Activated CD4-positive, CD25-positive, alpha-beta regulatory T cell (primary cell): ENCODE data around the gene OR6C65.
"Not testable (repeated sequence)": the region's sequence is repeated elsewhere in the genome, so short reads cannot be mapped to it uniquely, and the experiment has no call there.

Experiments used
- DNase-seq, 4 experiments: peaks; one replicate each; lab custom pipeline; 2025; lab: John Stamatoyannopoulos, UW

The OR6C65 gene

DNA sequence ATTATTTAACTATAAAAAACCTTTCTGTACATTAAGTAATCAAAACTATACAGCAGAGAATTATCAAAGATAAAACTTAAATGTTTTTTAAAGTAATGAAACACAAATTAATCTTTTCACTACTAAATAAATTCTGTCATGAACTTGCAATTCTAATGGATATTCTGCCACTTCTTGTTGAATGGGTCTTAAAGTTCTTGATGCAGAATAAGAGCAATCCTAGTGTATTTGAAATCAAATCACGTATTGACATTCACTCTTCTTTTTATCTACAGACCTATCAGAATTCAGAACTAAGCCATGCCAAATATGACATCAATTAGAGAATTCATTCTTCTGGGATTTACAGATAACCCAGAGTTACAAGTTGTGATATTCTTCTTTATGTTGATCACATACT, at the start of gene OR6C65:
OR6C65 (plus strand) TSS at position 301 of the 400 bp plus-strand sequence; CDS start at position 301, 0 bp downstream.
- DNase-seq = no peak

DNA sequence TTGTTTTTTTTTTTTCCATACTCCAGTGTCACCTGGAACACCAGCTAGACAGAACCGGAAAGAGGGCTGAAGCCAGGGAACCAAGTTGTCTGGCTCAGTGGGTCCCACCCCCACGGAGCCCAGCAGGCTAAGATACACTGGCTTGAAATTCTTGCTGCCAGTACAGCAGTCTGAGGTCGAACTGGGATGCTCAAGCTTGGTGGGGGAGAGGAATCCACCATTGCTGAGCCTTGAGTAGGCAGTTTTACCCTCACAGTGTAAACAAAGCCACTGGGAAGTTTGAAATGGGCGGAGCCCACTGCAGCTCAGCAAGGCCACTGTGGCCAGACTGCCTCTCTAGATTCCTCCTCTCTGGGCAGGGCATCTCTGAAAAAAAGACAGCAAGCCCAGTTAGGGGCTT, 45.0 kb upstream of the OR6C65 start:
- DNase-seq = not testable (repeated sequence)

DNA sequence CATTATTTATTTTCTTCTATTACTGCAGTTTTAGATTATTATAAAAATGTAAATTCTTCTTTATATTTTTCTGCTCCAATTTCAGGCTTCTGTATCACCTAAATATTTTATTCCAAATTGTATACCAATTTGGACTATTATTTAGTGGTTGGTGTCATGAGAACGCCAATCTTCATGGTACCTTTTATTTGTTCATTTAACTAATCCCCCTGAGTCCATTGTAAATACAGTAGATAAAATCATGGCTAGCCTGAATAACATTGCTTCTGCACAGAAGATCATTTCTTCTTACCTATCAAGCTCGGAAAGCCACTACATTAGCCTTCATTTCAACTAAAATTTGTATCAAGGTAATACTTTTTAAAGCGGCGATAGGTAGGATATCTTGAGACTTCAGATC, 37.7 kb upstream of the OR6C65 start, which contains the start of gene OR6C75:
OR6C75 (plus strand) TSS at position 301 of the 400 bp plus-strand sequence. CDS start 2,136 bp downstream, outside the sequence.
- DNase-seq = no peak

DNA sequence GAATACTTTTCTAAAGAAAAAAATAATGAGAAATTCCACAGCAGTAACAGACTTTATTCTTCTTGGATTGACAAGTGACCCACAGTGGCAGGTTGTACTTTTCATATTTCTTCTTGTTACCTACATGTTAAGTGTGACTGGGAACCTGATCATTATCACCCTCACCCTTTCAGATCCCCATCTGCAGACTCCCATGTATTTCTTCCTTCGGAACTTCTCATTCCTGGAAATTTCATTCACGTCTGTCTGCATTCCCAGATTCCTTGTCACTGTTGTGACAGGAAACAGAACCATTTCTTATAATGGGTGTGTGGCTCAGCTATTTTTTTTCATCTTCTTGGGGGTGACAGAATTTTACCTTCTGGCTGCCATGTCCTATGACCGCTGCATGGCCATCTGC, 35.2 kb upstream of the OR6C65 start:
- no peak for DNase-seq

DNA sequence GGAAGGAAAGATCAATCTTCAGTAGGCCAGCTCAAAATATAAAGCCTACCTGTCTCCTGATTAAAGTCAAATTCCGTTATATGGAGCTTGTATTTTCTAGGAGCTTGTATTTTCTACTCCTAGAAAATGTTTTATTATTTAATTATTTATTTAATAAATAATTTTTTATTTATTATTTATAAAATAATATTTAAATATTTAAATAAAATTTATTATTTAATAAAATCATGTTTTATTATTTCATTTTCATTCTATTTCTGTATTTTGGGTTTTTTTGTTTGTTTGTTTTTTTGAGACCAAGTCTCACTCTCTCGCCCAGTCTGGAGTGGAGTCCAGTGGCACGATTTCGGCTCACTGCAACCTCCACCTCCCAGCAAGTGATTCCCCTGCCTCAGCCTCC, 27.8 kb upstream of the OR6C65 start:
- DNase-seq = no peak

DNA sequence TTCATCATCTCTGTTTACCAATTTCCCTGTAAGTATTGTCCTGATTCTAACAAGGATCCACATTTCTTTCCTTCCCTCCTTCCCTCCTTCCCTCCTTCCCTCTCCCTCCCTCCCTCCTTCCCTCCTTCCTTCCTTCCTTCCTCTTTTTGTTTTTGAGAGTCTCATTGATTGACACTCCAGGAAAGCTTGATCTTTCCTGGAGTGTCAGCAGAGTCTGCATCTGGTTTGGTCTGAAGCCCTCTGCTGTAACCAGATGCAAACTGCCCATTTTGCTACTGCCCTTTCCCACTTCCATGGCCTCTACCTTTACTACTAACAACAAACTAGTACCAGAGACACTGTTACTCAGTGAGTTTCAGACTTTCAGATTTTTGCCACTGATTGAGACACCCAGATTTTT, 14.4 kb upstream of the OR6C65 start:
- DNase-seq = no peak

DNA sequence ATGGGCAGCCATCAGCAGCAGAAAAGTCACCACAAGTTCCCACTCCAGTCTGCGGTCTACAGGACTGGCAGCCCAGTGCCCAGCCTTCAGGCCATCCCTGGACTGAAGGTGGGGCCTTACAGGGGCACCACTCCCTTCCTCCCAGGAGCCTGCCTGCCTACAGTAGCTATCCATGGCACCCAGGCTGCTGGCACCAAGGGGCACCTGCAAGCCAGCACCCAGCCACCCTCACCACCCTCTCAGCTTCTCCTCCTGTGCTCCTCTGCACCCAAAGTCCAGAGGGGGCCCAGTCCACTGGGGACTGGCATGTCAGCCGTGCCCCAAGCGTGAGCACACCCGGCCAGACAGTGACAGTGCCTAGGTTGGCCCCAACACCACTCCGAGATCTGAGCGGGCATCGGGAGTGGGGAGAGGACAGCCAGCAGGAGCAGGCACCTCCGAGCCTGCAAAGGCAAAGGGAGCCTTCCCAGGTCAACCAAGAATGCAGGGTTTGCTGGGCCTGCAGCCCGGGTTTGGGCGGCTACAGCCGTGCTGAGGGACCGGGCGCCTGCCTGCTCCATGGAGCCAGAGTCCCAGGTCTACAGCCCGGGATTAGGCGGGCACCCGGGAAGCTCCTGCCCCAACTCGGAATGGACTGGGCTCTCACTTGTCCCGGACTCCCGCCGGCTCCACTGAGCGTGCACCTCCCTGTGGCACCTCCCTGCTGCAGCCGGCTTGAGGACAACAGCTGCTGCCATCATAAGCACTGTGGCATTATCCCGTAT, 8.1 kb upstream of the OR6C65 start:
- DNase-seq = no peak

DNA sequence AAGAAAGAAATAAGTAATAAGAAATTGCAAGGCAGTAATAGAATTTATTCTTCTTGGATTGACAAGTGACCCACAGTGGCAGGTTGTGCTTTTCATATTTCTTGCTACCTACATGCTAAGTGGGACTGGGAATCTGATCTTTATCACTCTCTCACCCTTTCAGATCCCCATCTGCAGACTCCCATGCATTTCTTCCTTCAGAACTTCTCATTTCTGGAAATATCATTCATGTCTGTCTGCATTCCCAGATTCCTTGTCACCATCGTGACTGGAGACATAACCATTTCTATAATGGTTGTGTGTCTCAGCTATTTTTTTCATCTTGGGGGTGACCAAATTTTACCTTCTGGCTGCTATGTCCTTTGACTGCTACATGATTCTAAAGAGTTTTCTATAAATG, 4.0 kb upstream of the OR6C65 start:
- no peak for DNase-seq

DNA sequence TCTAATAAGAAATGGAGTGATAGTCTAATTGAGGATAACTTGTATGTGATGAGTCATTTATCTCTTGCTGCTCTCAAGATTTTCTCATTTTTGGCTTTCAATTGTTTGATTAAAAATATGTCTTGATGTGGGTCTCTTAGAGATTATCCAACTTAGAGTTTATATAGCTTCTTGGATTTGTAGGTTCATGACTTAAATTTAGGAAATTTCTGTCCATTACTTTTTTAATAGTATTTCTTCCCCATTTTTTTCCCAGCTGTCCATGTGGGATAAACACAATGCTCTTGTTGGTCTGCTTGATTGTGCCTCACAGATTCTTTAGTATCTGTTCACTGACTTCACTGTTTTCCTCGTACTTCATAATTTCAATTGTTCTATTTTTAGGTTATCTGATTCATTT, 7.5 kb downstream of the OR6C65 start:
- DNase-seq = no peak

DNA sequence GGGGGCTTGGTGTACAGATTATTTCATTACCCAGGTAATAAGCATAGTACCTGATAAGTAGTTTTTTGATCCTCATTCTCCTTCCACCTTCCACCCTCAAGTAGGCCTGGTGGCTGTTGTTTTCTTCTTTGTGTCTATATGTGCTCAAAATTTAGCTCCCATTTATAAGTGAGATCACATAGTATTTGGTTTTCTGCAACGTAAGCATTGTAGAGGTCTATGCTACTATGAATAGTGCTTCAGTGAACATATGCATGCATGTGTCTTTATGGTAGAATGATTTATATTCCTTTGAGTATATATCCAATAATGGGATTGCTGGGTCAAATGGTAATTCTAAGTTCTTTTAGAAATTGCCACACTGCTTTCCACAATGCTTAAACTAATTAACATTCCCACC, 8.8 kb downstream of the OR6C65 start:
- not testable (repeated sequence) for DNase-seq

DNA sequence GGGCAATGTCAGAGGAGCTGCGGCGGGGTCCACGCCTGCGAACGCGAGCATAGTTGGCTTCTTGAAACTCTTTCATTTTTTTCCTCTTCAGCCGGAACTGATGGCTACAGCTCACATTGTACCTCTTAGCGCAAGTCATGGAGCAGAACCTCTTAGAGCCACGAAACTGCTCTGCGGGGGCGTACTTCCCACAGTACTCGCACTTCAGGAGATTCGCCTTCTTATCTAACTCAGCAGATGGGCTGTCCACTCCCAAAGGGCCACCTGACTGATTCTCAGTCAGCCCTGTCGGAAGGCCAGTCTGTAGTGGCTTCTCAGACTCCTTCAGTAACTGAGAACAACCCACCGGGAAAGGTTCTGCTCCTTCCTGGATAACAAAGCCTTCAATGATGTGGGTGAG, 11.8 kb downstream of the OR6C65 start:
- DNase-seq = not testable (repeated sequence)

DNA sequence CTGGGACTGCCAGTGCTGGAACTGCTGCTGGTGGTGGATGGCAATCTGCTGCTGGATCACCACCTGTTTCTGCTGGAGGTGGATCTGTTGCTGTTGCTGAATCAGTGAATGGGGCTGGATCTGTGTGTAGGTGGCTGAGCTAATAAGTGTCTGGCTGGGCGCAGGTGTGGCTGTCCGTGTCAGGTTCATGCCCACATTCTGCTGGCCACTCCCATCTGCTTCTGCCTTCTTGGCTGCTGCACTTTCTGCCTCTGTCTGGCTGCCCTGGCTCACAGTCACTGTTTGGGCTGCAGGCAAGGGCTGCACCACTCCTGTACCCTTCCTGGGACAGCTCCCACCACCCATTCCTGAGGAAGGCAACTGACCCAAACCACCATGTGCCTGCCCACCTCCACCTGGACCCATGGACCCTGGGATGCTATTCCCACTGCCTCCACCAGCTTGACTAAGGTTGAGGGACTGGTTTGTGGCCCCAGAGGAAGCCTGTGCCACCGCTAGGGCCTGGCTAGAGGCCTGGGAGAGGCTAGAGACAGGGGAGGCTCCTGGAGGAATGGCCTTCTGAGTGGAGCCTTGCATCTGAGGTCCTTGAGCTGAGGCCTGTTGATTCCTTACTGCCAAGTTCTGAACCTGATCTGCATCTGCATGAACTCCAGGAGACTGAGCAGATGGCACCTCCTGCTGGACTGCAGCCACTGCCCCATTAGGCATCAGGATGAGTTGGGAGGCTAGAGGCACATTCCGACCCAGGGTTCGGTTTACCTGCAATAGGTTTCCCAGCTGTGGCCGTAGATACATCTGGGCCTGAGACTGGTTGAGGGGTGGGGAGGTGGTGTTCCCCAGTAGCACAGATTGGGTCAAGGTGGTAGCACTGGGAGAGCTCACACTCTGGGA, 13.4 kb downstream of the OR6C65 start:
- not testable (repeated sequence) for DNase-seq

DNA sequence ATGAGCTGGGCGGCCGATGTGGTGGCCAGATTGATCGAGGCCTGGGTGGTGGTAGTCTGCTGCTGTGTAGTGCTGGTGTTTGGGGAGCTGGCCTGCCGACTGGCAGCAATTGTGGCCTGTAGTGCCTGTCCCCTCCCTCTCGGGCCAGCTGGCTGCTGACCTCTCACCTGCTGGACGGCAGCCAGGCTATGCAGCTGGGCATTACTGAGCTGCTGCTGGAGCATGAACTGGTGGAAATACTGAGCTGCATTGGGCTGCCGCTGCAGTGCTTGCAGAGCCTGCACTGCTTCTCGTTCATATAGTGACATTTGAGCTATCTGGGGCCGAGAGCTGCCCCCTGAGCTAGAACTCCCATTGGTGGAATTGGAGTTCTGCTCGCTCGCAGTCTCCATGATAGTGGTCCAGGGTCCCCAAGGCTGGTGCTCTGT, 14.1 kb downstream of the OR6C65 start:
- DNase-seq = not testable (repeated sequence)

DNA sequence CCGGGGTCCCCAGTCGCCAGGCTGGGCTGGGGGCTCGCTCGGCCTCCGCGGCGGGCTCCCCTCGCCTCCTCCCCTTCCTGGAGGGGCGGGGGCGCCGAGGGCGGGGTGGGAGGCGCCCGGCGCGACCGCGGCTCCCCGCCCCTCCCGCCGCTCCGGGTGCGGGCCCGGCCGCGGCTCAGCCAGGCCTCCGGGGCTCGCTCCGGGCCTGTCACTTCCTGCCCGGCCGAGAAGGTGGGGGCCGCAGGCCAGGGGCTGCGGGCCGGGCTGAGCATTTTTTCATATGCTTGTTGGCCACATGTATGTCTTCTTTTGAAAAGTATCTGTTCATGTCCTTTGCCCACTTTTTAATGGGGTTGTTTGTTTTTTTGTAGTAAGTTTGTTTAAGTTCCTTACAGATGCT, 14.6 kb downstream of the OR6C65 start:
- not testable (repeated sequence) for DNase-seq

DNA sequence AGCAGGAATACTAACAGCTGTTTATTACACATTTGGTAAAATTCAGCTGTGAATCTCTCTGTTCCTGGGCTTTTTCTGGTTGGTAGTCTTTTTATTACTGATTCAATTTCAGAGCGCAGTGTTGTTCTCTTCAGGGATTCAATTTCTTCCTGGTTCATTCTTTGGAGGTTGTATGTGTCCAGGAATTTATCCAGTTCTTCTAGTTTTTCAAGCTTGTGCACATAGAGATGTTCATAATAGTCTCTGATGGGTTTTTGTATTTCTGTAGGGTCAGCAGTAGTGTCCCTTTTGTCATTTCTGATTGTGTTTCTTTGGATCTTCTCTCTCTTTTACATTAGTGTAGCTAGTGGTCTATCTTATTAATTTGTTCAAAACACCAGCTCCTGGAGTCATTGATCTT, 16.6 kb downstream of the OR6C65 start:
- no peak for DNase-seq

DNA sequence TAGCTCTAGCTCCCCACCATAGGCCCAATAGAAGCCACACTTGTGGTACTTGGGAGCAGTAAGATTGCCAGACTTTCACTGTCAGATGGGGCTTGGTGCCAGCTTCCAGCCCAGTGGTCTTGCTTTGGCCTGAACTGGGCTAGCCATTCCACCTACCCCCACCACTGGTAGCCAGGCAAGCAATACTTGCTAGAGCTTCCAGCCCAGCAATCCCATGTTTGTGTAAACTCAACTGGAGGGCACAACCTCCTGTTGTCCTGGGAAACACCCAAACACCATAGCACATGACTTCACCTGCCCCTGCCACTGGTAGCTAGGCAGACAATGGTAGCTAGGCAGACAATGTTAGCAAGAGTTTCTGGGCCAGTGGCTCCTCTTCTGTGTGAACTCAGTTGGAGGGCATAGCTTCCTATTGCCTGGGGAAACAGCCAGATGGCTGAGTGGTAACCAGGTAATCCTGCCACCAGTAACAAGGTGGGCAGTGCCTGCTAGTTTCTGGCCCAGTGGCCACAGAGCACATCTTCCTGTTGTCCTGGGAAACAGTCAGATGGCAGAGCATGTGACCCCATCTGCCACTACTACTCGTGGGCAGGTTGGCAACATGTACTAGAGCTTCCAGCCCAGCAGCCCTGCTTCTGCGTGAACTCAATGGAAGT, 20.1 kb downstream of the OR6C65 start:
- DNase-seq = no peak

DNA sequence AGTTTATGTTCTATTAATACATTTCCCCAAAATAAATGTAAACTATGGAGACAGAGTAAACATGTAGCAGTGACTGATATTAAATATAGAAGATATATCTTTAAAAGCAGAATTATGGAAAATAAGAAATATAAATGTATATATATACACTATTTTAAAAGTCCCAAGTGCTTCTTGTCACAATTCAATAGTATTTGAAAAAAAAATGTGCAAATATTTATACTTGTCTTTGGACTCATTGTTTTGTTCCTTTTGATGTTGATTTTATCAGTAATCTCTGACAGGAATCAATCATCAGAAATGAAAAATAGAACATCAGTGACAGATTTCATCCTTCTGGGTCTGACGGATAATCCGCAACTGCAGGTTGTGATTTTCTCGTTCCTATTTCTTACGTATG, 25.6 kb downstream of the OR6C65 start, which contains the start of gene OR6C76:
OR6C76 (plus strand) TSS at position 301 of the 400 bp plus-strand sequence; CDS start at position 301, 0 bp downstream.
- DNase-seq = no peak

DNA sequence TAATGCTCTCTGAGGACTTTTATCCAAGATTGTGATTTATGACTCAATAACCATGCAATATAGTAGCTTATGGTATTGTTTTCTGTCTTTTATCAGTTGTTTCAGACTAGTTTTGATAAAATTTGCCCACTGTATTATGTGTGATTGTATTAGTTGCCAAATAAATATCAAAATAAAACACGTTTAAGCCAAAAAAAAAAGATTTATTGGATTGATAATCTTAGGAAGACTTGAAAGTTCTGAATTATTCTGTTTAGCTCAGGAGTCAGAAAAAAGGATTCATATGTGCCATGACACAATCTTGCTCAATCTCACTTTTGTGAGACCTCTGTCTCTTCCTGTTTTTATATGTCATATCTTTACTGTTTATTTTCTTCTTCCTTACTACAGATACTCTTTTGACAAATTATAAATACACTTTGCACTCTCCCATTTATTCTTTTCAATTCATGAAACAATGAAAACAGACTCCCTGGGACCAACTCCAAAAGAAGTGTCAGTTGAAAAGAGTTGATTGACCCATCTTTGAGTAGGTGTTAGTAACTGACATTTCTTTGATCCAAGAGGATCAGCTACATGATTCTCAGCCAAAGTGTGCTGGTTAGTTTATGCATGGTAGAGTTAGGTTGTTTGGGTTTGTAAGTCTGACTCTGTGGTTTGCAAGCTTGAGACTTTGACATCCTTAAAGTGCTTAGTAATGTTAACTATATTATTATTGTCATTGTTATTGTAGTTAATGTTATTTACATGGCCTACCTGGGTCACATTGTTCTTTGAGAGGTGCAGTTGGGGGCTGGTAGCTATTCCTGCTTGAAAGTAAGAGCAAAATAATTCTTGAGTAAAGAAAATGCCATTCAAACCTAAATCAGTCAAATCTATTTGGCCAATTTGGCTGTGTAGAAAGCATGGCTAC, 28.3 kb downstream of the OR6C65 start:
- DNase-seq = no peak

DNA sequence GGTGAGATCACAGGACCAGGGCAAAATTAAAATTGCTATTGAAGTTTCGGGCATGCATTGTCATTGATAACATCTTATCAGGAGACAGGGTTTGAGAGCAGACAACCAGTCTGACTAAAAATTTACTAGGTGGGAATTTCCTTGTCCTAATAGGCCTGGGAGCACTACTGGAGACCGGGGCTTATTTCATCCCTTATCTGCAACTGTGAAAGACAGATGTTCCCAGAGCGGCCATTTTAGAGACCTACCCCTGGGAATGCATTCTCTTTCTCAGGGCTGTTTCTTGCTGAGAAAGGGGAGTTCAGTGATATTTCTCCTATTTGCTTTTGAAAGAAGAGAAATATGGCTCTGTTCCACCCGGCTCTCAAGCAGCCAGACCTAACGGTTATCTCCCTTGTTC, 40.9 kb downstream of the OR6C65 start:
- not testable (repeated sequence) for DNase-seq

DNA sequence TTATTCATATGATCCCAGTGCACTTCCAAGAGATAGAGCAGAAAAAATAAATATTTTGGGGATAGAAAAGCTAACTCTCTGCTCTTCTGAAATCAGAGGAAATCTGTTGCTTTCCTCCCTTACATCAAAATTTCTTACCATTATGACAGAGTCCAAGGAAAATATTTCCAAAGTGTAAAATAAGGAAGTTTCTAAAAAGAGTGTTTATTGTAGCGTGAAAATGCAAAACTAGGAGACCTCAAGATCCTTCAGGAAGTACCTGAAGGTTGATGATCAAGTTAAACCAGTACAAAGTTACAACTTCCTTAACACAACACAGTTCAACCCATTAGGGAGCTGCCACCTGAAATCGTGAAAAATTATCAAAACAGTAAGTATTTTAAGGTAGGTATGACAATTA, 43.4 kb downstream of the OR6C65 start, which contains the start of gene OR6C2:
OR6C2 (plus strand) TSS at position 301 of the 400 bp plus-strand sequence. CDS start 8,138 bp downstream, outside the sequence.
- no peak for DNase-seq

DNA sequence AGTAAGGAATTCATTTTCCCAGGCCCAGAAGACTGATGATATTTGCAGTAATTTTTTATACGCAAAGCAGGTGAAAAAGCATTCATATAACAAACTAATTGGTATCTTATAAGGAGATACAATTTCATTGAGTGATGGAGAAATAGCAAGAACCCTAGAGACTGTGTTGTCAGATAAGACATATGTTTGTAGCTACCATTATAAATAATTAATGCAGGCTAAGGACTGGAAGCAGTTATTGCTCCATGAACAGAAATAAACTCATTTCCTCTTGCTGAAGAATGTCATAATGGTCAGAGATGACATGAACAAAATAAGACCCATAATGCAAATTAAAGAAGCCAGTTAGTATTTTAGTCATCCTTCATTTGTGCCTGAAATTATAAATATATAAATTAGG, 45.0 kb downstream of the OR6C65 start:
- DNase-seq = no peak
